ENCODE data around the gene HSPA6. TPM values are rescaled to one million over a fixed set of nuclear protein-coding genes. Genes with fewer than 3 reads are reported as not detected.
A peak's percentile ranks its signal among the peaks of the same experiment; 100 is the strongest.
"Not testable (repeated sequence)": the region's sequence is repeated elsewhere in the genome, so short reads cannot be mapped to it uniquely, and the experiment has no call there.

The HSPA6 gene
- total RNA-seq, 2 experiments from 2014 or later = 0.12 to 0.25 TPM

DNA sequence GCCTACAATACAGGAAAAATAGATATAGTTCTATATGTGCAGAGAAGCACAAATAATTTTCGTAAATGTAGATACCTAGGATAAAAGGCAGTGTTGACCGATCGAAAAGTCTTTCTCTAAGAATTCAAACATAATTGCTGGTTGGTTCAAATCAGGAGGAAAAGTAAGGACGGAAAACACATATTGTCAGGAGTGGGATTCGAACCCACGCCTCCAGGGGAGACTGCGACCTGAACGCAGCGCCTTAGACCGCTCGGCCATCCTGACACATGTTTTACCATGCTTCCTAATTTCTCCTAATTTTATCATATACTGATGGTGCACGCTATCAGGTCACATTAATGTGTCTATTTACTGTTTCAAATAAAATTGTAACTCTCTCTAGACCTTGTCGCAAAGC lies 5.8 kb downstream of the HSPA6 start:
- H3K27ac Mint-ChIP-seq = peak overlapping the region; percentile 96
- H3K9me3 Mint-ChIP-seq; H3K27me3 Mint-ChIP-seq (ENCODE audit: low read depth); H3K36me3 Mint-ChIP-seq (ENCODE audit: low read depth): not testable (repeated sequence)
- intact Hi-C loops (cut with micrococcal nuclease) = loop anchor here (1.0 to 2.0 kb wide), 3 partner anchors 43 to 131 kb away; no protein-coding TSS in a partner anchor
- peaks cover 15% of the 10 kb centered on the region for H3K4me1 Mint-ChIP-seq (ENCODE audit: low read depth)
- H3K4me3 Mint-ChIP-seq = peak overlapping the region; percentile 88
- DNase-seq = peak; percentile 77
- CTCF ChIA-PET = interaction anchor here (0.6 to 0.7 kb wide), 2 partner anchors 203 to 209 kb away, joined by 3 to 4 read pairs; no protein-coding TSS in a partner anchor

DNA sequence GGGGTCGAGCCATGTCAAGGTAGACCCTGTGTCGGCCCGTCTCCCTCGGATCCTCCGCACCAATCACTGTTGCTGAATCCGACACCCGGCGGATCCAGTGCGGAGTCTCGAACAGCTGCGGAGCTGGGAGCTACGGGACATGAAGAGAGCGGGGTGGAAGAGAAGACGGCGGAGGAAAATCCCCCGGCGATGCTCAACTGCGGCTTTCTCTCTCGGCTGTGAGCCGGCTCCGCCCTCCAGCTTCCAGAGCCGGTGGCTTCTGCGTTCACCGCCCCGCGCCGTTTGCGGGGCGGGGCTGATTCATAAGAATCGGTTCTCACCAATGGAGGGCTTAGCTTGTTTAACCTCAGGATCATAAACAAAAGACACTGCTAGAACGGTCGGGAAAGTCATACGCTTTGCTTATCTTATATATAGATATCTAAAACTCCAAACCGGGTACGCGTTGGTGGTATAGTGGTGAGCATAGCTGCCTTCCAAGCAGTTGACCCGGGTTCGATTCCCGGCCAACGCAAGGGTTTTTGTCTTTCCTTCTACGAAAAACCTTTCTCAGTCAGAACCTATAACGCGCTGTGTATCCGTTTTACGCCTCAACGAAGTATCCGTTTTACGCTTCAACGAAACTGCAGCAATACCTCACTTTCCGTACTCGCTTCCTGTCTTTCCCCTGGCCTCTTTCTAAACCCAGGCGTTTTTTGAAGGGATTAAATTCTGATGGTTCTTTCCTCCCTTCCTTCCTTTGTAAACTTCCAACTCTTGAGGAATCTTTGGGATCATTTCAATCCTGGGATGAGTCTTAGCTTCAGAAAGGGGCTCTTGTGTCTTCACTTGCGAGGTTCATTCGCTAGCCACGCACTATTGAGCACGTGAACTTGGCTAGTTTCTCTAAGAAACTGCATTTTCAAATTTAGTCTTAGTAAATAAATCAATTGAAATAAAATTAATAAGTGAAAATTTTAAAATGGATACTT lies 6.6 kb downstream of the HSPA6 start:
- CTCF ChIA-PET = interaction anchor here (1.5 to 2.6 kb wide), 2 partner anchors 44 to 211 kb away, joined by 4 to 6 read pairs; no protein-coding TSS in a partner anchor
- intact Hi-C loops (cut with micrococcal nuclease) = loop anchor here (1.0 to 2.0 kb wide), 5 partner anchors 8 to 132 kb away; no protein-coding TSS in a partner anchor
- Mint-ChIP-seq H3K27ac (peak overlapping the region; percentile 96), H3K4me1 (ENCODE audit: low read depth) (peaks cover 14% of the 10 kb centered on the region), H3K4me3 (peak overlapping the region; percentile 88)
- not testable (repeated sequence) for H3K36me3 Mint-ChIP-seq (ENCODE audit: low read depth); H3K27me3 Mint-ChIP-seq (ENCODE audit: low read depth); H3K9me3 Mint-ChIP-seq
- DNase-seq = peak; percentile 96

DNA sequence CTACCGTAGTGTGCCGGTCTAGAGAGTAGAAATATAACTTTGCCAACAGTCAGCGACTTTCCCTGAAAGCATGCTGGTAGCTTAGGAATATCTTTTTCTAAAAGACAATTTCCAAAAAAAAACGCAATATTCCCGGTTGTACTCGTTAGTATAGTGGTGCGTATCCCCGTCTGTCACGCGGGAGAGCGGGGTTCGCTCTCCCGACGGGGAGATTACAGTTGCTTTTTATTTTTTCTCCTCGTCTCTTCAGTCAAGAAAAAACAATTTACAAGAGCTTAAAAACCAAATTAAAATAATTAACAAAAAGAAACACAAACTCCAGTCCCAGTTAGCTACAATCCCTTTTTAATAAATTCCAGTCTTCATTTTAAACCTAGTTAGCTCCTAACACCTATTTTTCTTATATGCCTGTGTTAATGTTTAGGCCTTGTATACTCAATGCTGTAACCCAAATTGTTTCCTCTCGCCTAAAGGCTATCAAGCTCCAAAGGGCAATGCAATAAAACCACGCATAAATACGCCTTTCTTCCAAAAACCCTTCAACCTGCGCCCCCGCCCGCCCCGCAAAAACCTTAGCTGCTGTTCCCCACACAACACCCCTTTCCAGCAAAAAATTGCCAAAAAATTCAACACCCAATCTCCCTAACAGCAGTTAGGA lies 7.8 kb downstream of the HSPA6 start:
- H3K27me3 Mint-ChIP-seq (ENCODE audit: low read depth) = peaks cover 3% of the 10 kb centered on the region
- H3K4me1 Mint-ChIP-seq (ENCODE audit: low read depth) = peaks cover 14% of the 10 kb centered on the region
- no peaks in the 10 kb centered on the region for H3K9me3 Mint-ChIP-seq
- intact Hi-C loops (cut with micrococcal nuclease) = loop anchor here (1.0 to 2.0 kb wide), 4 partner anchors 8 to 133 kb away; no protein-coding TSS in a partner anchor
- no peak for DNase-seq
- CTCF ChIA-PET = interaction anchor here (0.7 to 2.6 kb wide), 5 partner anchors 8 to 210 kb away, joined by 3 to 6 read pairs (median 3); no protein-coding TSS in a partner anchor
- no peak overlapping the region for H3K4me3 Mint-ChIP-seq
- no peak overlapping the region for H3K27ac Mint-ChIP-seq
- H3K36me3 Mint-ChIP-seq (ENCODE audit: low read depth) = peaks cover 7% of the 10 kb centered on the region

DNA sequence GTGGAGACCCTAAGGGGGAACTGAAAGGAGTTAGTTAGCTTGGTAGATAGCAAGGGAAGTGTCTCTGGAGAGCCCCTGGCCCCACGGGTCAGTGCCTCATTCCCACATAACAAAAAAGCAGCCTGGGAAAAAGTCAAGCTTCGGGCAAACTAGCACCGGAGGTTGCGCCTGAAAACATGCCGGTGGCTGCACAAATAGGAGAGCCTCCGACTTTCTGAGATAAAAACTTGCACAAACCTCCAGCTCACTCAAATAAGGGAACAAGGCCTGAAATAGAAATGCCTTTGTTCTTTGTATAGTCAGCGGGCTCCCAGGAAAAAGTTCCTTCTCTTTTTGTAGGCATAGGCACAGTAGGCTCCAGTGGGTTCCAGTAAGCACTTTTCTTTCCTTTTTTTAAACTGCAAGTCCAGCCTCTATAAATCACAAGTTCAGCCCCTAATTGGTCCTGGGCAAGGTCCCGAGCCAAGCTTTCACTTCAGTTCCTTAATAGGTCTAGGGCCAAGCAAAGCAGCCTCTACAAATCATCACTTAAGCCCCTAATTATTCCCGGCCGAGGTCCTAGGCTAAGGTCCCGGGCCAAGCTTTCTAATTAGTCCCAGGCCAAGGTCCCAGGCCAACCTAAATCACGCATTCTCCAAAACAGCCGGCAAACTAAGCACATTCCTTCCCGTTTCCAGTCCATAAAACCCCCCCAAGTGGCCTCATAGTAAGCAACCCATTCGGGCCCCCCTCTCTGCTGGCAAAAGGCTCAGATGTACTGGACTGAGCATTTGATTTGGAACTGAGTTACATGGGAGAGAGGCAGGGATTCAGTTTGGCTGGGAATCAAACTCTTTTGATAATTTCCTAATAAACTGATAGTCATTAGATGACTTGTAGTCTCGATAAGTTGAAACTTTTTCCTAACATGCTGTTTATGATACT lies 8.6 kb downstream of the HSPA6 start:
- intact Hi-C loops (cut with micrococcal nuclease); H3K36me3 Mint-ChIP-seq (ENCODE audit: low read depth); H3K4me3 Mint-ChIP-seq; H3K27me3 Mint-ChIP-seq (ENCODE audit: low read depth); H3K27ac Mint-ChIP-seq; DNase-seq; H3K9me3 Mint-ChIP-seq: not testable (repeated sequence)
- H3K4me1 Mint-ChIP-seq (ENCODE audit: low read depth) = peaks cover 14% of the 10 kb centered on the region
- CTCF ChIA-PET = interaction anchor here (1.0 to 2.6 kb wide), 3 partner anchors 46 to 209 kb away, joined by 3 to 6 read pairs (median 3); no protein-coding TSS in a partner anchor

DNA sequence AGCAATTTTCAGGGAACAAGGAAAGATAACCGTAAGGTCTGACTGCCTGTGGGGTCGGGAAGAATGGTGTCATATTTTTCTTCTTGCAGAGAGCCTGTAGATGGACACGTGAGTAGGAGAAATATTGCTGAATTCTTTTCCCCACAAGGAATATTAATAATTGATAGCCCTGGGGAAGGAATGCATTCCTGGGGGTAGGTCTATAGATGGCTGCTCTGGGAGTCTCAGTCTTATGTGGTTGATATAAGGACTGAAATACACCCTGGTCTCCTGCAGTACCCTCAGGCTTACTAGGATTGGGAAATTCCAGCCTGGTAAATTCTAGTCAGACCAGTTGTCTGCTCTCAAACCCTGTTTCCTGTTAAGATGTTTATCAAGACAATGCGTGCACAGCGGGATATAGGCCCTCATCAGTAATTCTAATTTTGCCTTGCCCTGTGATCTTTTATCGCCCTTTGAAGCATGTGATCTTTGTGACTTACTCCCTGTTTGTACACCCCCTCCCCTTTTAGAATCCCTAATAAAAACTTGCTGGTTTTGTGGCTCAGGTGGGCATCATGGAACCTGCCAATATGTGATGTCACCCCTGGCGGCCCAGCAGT lies 12.8 kb downstream of the HSPA6 start:
- intact Hi-C loops (cut with micrococcal nuclease); H3K4me3 Mint-ChIP-seq; H3K27ac Mint-ChIP-seq; H3K27me3 Mint-ChIP-seq (ENCODE audit: low read depth); H3K9me3 Mint-ChIP-seq; H3K36me3 Mint-ChIP-seq (ENCODE audit: low read depth); DNase-seq; CTCF ChIA-PET: not testable (repeated sequence)
- peaks cover 23% of the 10 kb centered on the region for H3K4me1 Mint-ChIP-seq (ENCODE audit: low read depth)

DNA sequence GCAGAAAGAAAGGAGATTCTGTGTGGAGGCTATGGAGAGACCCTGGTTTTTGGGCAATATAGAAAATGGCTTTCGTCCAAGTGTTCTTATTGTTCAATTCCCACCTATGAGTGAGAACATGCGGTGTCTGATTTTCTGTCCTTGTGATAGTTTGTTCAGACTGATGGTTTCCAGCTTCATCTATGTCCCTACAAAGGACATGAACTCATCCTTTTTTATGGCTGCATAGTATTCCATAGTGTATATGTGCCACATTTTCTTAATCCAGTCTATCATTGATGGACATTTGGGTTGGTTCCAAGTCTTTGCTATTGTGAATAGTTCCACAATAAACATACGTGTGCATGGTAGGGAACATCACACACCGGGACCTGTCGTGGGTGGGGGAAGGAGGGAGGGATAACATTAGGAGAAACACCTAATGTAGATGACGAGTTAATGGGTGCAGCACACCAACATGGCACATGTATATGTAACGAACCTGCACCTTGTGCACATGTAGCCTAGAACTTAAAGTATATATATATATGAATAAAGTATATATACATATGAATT lies 14.7 kb downstream of the HSPA6 start:
- H3K27ac Mint-ChIP-seq; intact Hi-C loops (cut with micrococcal nuclease); DNase-seq; H3K9me3 Mint-ChIP-seq; H3K27me3 Mint-ChIP-seq (ENCODE audit: low read depth); H3K36me3 Mint-ChIP-seq (ENCODE audit: low read depth): not testable (repeated sequence)
- Mint-ChIP-seq H3K4me1 (ENCODE audit: low read depth) (peaks cover 35% of the 10 kb centered on the region), H3K4me3 (peak overlapping the region; percentile 79)
- CTCF ChIA-PET = interaction anchor here (0.7 to 1.2 kb wide), 4 partner anchors 15 to 254 kb away, joined by 3 to 4 read pairs (median 4); partner anchors contain the start of gene HSPA6

DNA sequence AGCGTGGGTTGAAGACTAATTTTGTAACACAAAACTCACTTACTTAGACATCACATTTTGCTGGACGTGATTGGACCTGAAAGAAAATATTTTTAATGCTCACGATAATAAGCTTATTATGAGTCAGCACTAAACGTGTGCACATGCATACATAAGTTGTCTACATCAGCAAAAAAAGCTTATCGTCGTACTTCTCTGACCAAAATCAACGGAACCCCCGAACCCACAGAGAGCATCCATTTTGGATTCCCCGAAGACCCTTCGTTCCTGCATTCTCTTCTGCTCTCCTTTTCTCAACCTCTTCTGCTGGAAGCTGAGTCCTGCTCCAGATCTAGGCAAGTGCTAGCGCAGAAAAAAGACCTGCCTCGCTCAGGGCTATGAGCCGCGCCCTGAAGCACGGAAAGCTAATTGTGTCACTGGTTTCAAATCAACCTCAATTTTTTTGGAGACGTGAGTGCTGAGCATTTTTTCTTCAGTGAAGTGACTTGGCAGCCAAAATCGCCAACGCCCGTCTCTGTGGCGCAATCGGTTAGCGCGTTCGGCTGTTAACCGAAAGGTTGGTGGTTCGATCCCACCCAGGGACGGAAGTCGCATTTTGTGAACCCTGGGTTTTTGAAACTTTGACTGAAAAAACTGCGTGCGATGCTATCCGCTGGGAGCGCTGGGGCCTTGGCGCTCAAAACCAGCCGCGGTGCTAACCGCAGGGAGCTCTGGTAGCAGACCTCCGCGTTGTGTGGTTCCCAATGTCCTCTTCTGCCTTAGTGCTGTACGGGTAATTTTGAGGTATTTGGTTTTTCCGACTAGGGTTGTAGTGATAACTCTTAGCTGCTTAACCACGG lies 15.6 kb downstream of the HSPA6 start:
- not testable (repeated sequence) for H3K36me3 Mint-ChIP-seq (ENCODE audit: low read depth); H3K9me3 Mint-ChIP-seq; H3K27me3 Mint-ChIP-seq (ENCODE audit: low read depth)
- H3K4me3 Mint-ChIP-seq = peak overlapping the region; percentile 79
- CTCF ChIA-PET = interaction anchor here (0.7 to 1.4 kb wide), 6 partner anchors 8 to 253 kb away, joined by 3 to 4 read pairs (median 3); partner anchors contain the start of gene HSPA6
- H3K4me1 Mint-ChIP-seq (ENCODE audit: low read depth) = peaks cover 35% of the 10 kb centered on the region
- intact Hi-C loops (cut with micrococcal nuclease) = loop anchor here (1.0 to 5.0 kb wide), 4 partner anchors 9 to 422 kb away; no protein-coding TSS in a partner anchor
- peak; percentile 96 for DNase-seq
- H3K27ac Mint-ChIP-seq = peak overlapping the region; percentile 69

DNA sequence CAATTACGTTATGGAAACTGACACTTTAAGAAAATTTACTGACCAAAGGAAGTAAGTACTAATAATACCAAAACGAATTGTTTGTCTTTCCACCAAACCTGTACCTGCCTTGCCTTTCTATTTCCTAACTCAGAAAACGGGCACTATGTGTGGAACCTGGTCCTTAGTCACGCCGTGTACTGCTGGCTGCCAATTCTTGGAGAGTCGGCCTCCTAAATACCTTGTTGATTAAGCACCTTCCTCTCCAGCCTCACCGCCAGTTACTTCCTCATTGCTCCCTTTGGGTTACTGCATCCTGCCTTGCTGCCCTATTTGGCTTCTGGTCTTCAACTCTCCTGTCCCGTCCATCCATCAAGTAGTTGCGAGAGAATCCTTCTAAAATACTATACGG lies 16.2 kb downstream of the HSPA6 start:
- not testable (repeated sequence) for H3K9me3 Mint-ChIP-seq; H3K36me3 Mint-ChIP-seq (ENCODE audit: low read depth); H3K27me3 Mint-ChIP-seq (ENCODE audit: low read depth)
- peak overlapping the region; percentile 79 for H3K4me3 Mint-ChIP-seq
- CTCF ChIA-PET = interaction anchor here (1.1 to 1.4 kb wide), 4 partner anchors 9 to 252 kb away, joined by 3 to 4 read pairs (median 4); no protein-coding TSS in a partner anchor
- H3K4me1 Mint-ChIP-seq (ENCODE audit: low read depth) = peaks cover 37% of the 10 kb centered on the region
- DNase-seq = peak; percentile 16
- intact Hi-C loops (cut with micrococcal nuclease) = loop anchor here (1.0 to 5.0 kb wide), 4 partner anchors 9 to 422 kb away; no protein-coding TSS in a partner anchor
- H3K27ac Mint-ChIP-seq = peak overlapping the region; percentile 69

DNA sequence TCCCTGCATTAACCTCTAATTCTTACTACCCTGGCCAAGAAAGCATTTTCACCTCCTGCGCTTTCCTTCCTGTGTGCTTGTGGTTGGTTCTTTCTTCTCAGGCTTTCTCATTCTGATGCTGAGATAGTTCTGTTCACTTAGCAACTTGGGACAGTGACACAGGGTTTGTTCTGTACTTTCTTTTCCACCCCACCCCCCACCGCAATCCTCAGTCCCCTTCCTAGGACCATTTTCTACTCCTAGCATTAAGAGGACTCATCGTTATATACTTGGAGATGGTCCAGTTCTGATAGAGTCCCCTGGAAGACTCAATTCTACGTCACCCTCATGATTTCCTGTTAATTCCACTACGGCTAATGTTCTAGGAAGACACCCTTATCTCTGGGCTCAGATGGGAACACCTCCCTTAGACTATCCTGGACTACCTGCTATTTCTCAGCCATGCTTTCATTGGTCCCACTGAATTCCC lies 17.8 kb downstream of the HSPA6 start:
- intact Hi-C loops (cut with micrococcal nuclease) = loop anchor here (5.0 kb wide), 2 partner anchors 80 to 420 kb away; no protein-coding TSS in a partner anchor
- CTCF ChIA-PET; H3K27me3 Mint-ChIP-seq (ENCODE audit: low read depth); H3K36me3 Mint-ChIP-seq (ENCODE audit: low read depth); H3K27ac Mint-ChIP-seq; H3K9me3 Mint-ChIP-seq: not testable (repeated sequence)
- peak; percentile 75 for DNase-seq
- Mint-ChIP-seq H3K4me3 (peak overlapping the region; percentile 19), H3K4me1 (ENCODE audit: low read depth) (peaks cover 37% of the 10 kb centered on the region)

DNA sequence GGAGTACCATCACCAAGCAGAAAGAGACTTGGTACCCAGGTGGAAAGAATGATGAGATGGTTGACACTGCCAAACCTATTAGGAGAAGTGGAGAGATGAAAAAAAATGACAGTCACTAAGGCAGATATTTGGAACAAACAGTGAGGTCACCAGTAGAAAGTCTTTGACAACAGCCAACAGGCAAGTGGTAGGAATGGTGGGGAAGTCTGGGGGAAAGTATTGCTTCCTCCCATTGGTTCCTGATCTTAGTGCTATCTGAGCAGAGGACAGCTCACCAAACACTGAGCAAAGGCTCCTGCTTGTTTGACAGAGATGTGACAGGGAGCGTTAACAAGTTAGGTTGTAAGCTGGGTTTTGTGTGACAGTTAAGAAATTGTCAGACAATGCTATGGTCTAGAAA lies 18.8 kb downstream of the HSPA6 start:
- H3K9me3 Mint-ChIP-seq; H3K36me3 Mint-ChIP-seq (ENCODE audit: low read depth); H3K4me3 Mint-ChIP-seq; H3K27ac Mint-ChIP-seq; CTCF ChIA-PET; DNase-seq; H3K27me3 Mint-ChIP-seq (ENCODE audit: low read depth): not testable (repeated sequence)
- intact Hi-C loops (cut with micrococcal nuclease) = loop anchor here (5.0 kb wide), 2 partner anchors 79 to 419 kb away; no protein-coding TSS in a partner anchor
- H3K4me1 Mint-ChIP-seq (ENCODE audit: low read depth) = peaks cover 37% of the 10 kb centered on the region
